Inflammatory macrophage treated with lipopolysaccharide for 1 hour (primary cell): ENCODE data around the gene TANK.

Source experiments
- DNase-seq, 2 donors: peaks; one replicate each; pipeline ENCODE4 v3.0.0-alpha.2; 2020 to 2022

TANK gene

GRCh38 chr2:161134547-161135518, 25.4 kb upstream of the TANK start:
- peak; percentile 28 to 57 for DNase-seq

GRCh38 chr2:161135951-161136593, 24.2 kb upstream of the TANK start:
- DNase-seq = peak in 1 of 2 donors; percentile 22

GRCh38 chr2:161136696-161137324, 23.4 kb upstream of the TANK start:
- DNase-seq = peak; percentile 94 to 98

DNA sequence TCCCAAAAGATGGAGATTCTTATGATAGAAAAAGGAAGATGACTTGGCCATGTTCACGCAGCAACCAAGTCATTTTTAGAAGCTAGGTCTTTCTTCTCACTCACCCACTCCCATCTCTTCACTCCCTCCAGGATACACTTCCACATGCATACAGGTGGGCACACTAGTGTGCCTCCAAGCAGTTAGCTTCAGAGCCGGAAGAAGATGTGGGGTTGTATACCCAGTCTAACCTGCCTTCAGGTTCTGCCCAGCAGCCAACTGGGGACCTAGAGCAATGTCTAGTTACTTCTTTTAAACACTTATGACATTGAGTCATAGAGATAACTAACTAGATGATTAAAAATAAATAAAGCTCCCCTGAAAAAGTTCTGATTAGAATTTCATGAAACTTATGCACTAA, 21.8 kb upstream of the TANK start:
- DNase-seq = no peak

- DNase-seq = peak; percentile 60 to 67
These were observed 20.9 kb upstream of the TANK start for GRCh38 chr2:161139098-161139987.

- no peak for DNase-seq
These were observed 19.2 kb upstream of the TANK start for GRCh38 chr2:161141033-161141432.

DNA sequence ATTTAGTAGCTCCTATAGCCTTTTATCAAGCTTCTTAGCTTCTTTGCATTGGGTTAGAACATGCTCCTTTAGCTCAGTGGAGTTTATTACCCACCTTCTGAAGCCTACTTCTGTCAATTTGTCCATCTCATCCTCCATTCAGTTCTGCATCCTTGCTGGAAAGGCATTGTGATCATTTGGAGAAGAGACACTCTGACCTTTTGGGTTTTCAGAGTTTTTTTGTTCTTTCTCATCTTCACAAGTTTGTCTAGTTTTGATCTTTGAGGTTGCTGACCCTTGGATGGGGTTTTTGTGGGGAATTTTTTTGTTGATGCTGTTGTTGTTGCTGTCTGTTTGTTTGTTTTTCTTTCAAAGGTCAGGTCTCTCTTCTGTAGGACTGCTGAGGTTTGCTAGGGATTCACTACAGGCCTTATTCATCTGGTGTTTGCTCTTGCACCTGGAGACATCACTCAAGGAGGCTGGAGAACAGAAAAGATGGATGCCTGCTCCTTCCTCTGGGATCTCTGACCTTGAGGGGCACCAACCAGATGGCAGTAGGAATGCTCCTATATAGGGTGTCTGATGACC, 13.9 kb upstream of the TANK start:
- no peak for DNase-seq

DNA sequence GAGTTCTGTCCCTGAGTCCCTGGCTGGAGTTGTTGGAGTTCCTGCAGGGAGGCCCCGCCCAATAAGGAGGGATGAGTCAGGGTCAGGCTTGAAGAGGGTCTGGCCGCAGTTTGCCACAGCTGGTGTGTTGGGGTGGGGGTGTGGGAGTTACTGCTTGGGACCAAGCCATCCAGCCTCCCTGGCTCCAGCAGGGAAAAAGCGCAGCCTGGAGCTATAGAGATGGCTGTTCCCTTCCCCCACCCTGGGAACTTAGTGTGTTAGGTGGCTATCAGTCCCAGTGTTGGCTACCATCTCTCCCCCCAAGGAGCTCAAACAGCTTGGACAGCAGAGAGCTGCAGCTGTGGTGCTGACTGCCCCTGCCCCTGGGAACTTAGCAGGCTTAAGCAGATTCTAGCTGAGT, 13.2 kb upstream of the TANK start:
- no peak for DNase-seq

DNA sequence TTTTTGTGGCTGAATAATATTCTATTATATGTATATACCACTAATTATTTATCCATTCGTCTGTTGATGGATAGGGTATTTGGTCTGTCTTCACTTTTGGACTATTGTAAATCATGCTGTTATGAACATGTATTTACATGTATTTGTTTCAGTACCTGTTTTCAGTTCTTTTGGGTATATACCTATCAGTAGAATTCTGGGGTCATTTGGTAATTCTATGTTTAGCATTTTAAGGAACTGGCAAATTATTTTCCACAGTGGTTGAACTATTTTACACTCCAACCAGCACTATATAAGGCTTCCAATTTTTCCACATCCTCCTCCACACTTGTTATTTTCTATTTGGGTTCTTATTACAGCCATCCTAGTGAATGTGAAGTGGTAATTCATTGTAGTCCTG, 12.4 kb upstream of the TANK start:
- no peak for DNase-seq

DNA sequence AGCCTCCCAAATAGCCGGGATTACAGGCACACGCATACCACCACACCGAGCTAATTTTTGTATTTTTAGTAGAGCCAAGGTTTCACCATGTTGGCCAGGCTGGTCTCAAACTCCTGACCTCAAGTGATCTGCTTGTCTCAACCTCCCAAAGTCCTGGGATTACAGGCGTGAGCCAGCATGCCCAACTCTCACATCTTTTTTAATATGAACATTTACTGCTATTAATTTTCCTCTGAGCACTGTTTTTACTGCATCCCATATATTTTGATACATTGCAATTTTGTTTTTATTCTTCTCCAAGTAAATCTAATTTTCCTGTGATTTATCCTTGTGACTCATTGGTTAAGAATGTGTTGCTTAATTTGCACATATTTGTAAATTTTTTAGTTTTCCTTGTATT, 9.5 kb upstream of the TANK start:
- no peak for DNase-seq

DNA sequence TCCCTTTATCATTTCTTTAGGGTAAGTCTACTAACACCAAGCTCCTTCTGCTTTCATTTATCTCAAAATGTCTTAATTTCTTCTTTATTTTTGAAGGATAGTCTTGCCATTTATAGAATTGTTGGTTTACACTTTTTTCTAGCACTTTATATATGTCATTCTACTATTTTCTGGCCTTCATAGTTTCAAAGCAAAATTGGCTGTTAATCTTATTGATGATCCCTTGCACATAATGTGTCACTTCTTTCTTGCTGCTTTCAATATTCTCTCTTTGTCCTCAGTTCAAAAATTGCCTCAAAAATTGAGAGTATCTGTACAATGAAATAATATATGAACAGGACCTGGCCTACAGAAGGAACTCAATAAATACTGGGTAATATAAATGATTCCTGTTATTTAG, 7.9 kb upstream of the TANK start:
- no peak for DNase-seq

DNA sequence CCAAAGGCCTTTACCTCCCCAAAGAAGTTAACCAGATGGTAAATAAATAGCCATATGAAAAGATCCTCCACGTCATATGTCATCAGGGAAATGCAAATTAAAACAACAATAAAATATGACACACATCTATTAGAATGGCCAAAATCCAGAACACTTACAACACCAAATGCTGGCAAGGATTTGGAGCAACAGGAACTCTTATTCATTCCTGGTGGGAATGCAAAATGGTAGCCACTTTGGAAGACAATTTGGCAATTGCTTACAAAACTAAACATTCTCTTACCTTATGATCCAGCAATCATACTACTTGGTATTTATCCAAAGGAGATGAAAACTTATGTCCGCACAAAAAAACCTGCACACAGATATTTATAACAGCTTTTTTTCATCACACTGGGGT, 1.3 kb upstream of the TANK start:
- DNase-seq = no peak

DNA sequence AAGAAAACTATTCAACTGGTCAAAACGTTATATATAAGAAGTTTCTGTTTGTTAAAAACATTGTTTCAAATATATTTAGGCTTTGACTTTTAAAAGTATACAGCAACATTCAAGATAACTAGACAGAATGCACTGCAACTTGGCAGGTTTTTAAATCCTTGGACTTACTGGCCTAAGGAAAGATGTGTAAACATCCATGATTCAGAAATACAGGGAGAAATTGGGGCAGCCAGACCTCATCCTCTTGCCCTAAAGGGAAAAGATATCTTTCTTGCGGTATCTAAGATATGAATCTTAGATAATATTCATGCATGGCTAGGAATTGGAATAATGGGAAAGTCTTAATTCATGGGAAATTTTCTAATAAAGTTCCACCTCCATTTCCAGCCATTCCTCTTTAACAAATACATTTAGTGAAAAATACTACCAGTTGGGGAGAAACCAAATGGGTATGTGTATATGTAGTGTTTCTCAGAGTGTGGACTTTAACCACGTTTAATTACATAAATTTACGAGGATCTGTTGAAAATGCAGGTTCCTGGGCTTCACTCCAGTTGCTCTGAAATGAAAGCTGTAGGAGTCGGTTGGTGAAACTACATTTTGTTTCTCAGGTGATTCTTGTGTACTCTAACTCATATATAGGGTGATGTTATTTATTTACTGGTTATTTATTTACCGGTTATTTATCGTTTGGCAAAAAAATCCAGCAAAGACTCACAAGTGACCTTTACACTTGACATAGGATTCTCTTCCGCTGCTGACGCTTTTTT, 587 bp upstream of the TANK start:
- no peak for DNase-seq

- DNase-seq = no peak
These were observed 962 bp downstream of the TANK start for GRCh38 chr2:161161074-161161706.

DNA sequence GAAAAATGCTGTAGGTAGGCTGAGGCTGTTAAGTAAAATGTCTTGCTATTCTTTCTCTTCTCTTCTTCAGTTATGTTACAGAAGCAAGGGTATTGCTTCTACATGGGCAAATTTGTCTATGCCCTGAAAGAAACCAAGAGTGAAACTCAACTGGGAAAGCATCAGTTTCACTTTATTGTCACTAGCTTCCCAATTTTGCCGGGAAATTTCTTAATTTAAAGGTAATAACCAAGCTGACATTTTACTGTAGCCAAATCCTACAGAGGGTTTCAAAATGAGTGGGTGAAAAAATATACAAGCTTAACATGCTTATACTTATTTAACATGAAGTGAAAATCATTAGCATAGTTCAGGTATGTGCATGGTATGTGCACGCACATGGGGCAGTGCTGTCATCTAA, 3.2 kb downstream of the TANK start:
- DNase-seq = peak; percentile 44 to 58

DNA sequence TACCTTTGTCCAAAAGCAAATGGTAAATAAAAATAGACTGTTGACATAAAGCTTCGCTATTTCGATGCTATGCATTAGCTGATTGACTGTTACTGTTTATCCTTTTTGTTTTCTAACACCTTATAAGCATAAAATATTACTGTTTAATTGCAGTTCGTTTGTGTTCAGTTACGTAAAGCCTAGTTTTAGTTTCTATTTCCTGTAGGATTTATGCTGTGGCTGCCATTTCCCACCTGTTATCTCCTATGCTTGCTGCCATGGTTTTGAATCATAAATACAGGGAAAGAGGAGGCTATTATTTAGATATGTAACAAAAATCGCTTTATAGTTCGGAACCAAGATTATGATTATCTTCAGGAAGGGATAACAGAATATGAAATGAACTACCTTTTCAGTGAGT, 3.9 kb downstream of the TANK start:
- no peak for DNase-seq

GRCh38 chr2:161165266-161165665, 5.0 kb downstream of the TANK start:
- DNase-seq = no peak

GRCh38 chr2:161165811-161166210, 5.6 kb downstream of the TANK start:
- peak; percentile 81 to 83 for DNase-seq

GRCh38 chr2:161166538-161167409, 6.5 kb downstream of the TANK start:
- DNase-seq = peak; percentile 38 to 79

GRCh38 chr2:161169335-161169734, 9.1 kb downstream of the TANK start:
- DNase-seq = no peak
